Fibroblast of mammary gland (primary cell): Measurements from ENCODE around the gene TESK1.
A peak's percentile ranks its signal among the peaks of the same experiment; 100 is the strongest.
"Not testable (repeated sequence)": the region's sequence is repeated elsewhere in the genome, so short reads cannot be mapped to it uniquely, and the experiment has no call there.

Experiments
- DNase-seq: peaks from one replicate; pipeline ENCODE4 v3.0.0-alpha.2; 2010; ENCODE audit warnings: low read depth
- H3K4me3 ChIP-seq: 2 replicates; pipeline ENCODE4 v1.5.1; 2011; ENCODE audit warnings: low read depth, mild to moderate bottlenecking, low read length, moderate library complexity; ENCODE audit not compliant: control insufficient read depth
- TF ChIP-seq, protein P1 (sequence below): conservative IDR thresholded peaks from 2 replicates; pipeline ENCODE4 v1.5.1; 2011; ENCODE audit warnings: low read depth, low read length, inconsistent platforms; ENCODE audit not compliant: control insufficient read depth, insufficient read depth

Gene TESK1

DNA sequence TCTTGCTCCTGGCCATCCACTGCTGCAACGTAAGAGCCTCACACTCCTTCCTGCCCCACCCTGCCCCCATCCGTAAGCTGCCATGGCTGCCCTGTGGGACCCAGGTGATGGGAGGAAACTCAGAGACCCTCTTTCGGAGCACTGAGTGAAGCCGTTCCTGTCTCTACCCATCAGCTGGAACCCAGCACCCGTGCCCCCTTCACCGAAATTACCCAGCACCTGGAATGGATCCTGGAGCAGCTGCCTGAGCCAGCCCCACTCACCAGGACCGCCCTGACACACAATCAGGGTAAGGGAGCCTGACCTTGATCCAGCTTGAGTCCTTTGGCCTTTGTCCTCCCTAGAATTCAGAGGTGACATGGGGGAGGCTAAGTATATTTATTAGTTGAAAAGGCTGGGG, 3.2 kb downstream of the TESK1 start:
- no peak overlapping the region for H3K4me3 ChIP-seq
- DNase-seq = no peak
- TF ChIP-seq, protein P1, sequence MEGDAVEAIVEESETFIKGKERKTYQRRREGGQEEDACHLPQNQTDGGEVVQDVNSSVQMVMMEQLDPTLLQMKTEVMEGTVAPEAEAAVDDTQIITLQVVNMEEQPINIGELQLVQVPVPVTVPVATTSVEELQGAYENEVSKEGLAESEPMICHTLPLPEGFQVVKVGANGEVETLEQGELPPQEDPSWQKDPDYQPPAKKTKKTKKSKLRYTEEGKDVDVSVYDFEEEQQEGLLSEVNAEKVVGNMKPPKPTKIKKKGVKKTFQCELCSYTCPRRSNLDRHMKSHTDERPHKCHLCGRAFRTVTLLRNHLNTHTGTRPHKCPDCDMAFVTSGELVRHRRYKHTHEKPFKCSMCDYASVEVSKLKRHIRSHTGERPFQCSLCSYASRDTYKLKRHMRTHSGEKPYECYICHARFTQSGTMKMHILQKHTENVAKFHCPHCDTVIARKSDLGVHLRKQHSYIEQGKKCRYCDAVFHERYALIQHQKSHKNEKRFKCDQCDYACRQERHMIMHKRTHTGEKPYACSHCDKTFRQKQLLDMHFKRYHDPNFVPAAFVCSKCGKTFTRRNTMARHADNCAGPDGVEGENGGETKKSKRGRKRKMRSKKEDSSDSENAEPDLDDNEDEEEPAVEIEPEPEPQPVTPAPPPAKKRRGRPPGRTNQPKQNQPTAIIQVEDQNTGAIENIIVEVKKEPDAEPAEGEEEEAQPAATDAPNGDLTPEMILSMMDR = no peak

DNA sequence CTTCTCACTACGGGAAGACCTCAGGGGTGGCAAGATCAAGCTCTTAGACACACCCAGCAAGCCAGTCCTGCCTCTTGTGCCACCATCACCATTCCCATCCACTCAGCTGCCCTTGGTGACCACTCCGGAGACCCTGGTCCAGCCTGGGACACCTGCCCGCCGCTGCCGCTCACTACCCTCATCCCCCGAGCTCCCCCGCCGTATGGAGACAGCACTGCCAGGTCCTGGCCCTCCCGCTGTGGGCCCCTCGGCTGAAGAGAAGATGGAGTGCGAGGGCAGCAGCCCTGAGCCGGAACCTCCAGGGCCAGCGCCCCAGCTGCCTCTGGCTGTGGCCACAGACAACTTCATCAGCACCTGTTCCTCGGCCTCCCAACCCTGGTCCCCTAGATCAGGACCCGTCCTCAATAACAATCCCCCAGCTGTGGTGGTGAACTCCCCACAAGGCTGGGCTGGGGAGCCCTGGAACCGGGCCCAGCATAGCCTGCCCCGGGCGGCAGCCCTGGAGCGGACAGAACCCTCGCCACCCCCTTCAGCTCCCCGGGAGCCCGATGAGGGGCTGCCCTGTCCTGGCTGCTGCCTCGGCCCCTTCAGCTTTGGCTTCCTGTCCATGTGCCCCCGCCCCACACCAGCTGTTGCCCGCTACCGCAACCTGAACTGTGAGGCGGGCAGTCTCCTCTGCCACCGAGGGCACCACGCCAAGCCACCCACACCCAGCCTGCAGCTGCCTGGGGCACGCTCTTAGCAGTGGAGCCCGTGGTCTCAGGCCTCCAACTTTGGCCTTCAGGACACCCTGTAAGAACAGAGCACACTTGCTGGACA, 4.1 kb downstream of the TESK1 start:
- DNase-seq = no peak

DNA sequence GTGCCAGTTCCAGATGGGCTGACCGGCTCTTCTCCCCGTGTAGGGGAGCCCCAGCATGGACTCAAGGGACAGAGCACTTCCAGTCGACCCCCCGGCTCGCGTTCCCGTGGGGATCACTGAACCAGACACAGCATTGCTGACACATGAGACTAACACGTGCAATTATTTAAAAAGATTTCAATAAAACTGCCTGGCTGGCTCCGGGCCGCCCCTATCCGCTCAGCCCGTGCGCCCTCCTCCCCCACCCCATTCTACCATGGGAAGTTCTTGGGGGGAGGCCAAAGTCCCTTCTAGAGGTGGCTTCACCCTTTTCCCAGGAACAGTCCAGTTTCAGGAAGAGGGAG, 4.7 kb downstream of the TESK1 start:
- H3K4me3 ChIP-seq = no peak overlapping the region
- no peak for DNase-seq
- TF ChIP-seq, protein P1 = no peak

More for the DNA sequence above, 4.1 kb downstream of the TESK1 start:
- no peak overlapping the region for H3K4me3 ChIP-seq
- TF ChIP-seq, protein P1 = no peak

DNA sequence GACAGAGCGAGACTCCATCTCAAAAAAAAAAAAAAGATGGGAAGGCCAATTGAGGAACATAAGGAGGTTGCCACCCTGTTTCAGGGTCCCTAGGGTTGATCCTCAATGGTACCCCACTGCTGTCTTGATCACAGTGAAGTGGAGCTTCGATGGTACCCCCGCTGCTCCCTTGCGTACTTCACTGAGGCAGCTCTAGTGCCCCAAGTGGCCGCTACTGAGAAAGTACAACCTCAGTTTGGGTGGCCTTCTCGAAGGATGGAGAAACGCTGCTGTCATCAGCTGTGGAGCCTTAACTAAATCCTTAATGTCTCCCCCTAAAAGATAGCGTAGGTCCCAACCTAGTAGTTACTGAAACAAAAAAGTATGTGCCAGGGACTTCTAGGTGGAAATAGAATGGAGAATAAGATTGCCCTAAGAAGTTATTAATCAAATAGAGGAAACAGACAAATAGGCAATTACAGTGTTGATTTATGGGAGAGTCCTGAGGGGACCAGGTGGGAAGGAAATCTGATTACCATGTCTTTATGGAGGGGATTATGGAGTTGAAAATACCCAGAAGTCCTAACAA, 6.3 kb downstream of the TESK1 start:
- peak; percentile 49 for DNase-seq
- TF ChIP-seq, protein P1 = peak; percentile 79
- no peak overlapping the region for H3K4me3 ChIP-seq

DNA sequence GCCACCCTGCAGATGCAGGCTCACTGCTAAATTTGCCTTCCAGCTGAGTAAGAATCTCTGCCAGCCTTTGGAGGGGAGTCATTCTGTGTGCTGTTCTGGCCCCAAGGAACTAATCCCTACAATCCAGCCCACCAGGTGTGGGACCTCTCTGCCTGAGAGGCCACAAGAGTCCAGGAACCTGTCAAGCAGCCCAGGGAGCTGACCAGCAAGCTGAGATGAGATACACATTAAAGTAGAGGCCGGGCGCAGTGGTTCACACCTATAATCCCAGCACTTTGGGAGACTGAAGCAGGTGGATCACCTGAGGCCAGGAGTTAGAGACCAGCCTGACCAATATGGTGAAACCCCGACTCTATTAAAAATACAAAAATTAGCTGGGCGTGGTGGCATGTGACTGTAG, 7.0 kb downstream of the TESK1 start:
- not testable (repeated sequence) for DNase-seq, H3K4me3 ChIP-seq

DNA sequence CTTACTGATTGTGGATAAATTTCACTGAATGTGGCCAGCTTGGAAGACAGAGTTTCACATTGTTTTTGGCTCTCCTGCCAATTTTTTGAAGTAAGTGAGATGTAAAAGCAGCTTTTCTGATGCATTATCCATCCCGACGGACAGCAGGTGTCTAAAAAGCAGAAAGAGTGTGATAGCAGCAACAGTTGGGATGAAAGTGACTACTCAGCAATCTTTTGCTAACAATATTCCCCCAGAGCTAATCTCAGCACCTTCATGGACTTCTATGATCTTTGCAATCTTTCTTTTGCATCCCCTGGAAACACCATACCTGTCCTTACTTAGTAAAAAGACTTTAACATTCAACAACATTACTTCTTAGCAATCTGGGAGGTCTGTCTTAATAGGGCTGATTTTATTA, 7.8 kb downstream of the TESK1 start:
- TF ChIP-seq, protein P1 = no peak
- no peak for DNase-seq
- H3K4me3 ChIP-seq = no peak overlapping the region

DNA sequence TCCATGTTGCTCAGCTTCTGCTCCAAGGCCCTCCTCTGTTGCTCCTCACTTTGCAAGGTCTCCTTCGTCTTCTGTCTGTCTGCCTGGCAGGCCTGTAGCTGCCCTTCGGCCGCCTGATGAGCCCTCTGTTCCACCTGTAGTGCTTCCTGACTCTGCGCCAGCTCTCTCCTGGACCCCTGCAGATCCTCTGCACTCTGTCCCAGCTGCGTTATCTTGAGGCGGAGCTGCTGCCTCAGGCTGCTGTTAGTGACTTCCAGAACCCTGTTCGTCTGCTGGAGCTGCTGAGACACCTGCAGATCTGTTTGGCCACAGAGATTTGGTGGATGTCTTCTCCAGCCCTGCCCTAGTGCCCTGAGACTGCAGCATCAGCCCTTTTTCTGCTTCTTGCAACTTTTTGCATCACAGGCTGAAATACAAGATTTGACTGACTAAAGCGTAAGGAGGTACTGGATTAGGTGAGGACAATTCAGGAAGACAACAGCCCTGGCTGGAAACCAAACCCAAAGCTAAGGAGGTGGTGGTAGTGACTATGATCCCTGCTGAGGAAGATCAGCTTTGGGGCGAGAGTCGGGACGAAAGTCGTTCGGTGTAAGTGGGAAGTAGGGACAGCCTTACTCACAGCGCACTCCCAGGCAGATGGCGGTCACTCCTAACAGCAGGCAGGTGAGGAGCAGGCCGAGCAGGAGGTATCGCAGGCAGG, 11.1 kb downstream of the TESK1 start:
- H3K4me3 ChIP-seq = no peak overlapping the region
- no peak for DNase-seq
- TF ChIP-seq, protein P1 = no peak
